Measurements from ENCODE around the gene RAB6D. TPM values are rescaled to one million over a fixed set of nuclear protein-coding genes. Genes with fewer than 3 reads are reported as not detected.
"Not testable (repeated sequence)": the region's sequence is repeated elsewhere in the genome, so short reads cannot be mapped to it uniquely, and the experiment has no call there.

Gene RAB6D
- total RNA-seq, 1 experiment from 2014 or later = not detected

GRCh38 chr2:131365452-131365851, 1.5 kb upstream of the RAB6D start:
- intact Hi-C loops (cut with micrococcal nuclease) = no loop called here
- no TSS peak for BruUV-seq (replicated peaks)

GRCh38 chr2:131363213-131363612, 755 bp downstream of the RAB6D start:
- CTCF ChIA-PET; H3K4me1 Mint-ChIP-seq (ENCODE audit: insufficient read depth, unreplicated experiment); intact Hi-C loops (cut with micrococcal nuclease); DNase-seq (ENCODE audit: unreplicated experiment); POLR2A ChIA-PET; H3K4me3 Mint-ChIP-seq (ENCODE audit: unreplicated experiment); H3K36me3 Mint-ChIP-seq (ENCODE audit: insufficient read depth, unreplicated experiment); H3K27ac Mint-ChIP-seq (ENCODE audit: low read depth, unreplicated experiment); H3K9me3 Mint-ChIP-seq (ENCODE audit: unreplicated experiment); BruUV-seq (replicated peaks): not testable (repeated sequence)
- H3K27me3 Mint-ChIP-seq (ENCODE audit: insufficient read depth, unreplicated experiment) = peaks cover 63% of the 10 kb centered on the region

More at GRCh38 chr2:131365452-131365851, 1.5 kb upstream of the RAB6D start:
- H3K27ac Mint-ChIP-seq (ENCODE audit: low read depth, unreplicated experiment) = no peak overlapping the region
- DNase-seq (ENCODE audit: unreplicated experiment) = no peak
- no peak overlapping the region for H3K4me3 Mint-ChIP-seq (ENCODE audit: unreplicated experiment)
- H3K9me3 Mint-ChIP-seq (ENCODE audit: unreplicated experiment) = no peaks in the 10 kb centered on the region
- TF ChIP-seq CTCF (IDR thresholded peaks at IDR 0.05; ENCODE audit: unreplicated experiment) = no peak
- ChIA-PET POLR2A (no interaction called here), CTCF (no interaction called here)
- no peaks in the 10 kb centered on the region for H3K4me1 Mint-ChIP-seq (ENCODE audit: insufficient read depth, unreplicated experiment)
- H3K27me3 Mint-ChIP-seq (ENCODE audit: insufficient read depth, unreplicated experiment) = peaks cover 52% of the 10 kb centered on the region
- H3K36me3 Mint-ChIP-seq (ENCODE audit: insufficient read depth, unreplicated experiment) = no peaks in the 10 kb centered on the region

- CTCF ChIA-PET; H3K4me3 Mint-ChIP-seq (ENCODE audit: unreplicated experiment); intact Hi-C loops (cut with micrococcal nuclease); DNase-seq (ENCODE audit: unreplicated experiment); H3K27ac Mint-ChIP-seq (ENCODE audit: low read depth, unreplicated experiment); BruUV-seq (replicated peaks); H3K4me1 Mint-ChIP-seq (ENCODE audit: insufficient read depth, unreplicated experiment); POLR2A ChIA-PET; H3K9me3 Mint-ChIP-seq (ENCODE audit: unreplicated experiment); H3K36me3 Mint-ChIP-seq (ENCODE audit: insufficient read depth, unreplicated experiment): not testable (repeated sequence)
- H3K27me3 Mint-ChIP-seq (ENCODE audit: insufficient read depth, unreplicated experiment) = peaks cover 63% of the 10 kb centered on the region
Measured at GRCh38 chr2:131361773-131362172, 2.2 kb downstream of the RAB6D start.

- H3K4me3 Mint-ChIP-seq (ENCODE audit: unreplicated experiment); BruUV-seq (replicated peaks); H3K9me3 Mint-ChIP-seq (ENCODE audit: unreplicated experiment); DNase-seq (ENCODE audit: unreplicated experiment); POLR2A ChIA-PET; H3K4me1 Mint-ChIP-seq (ENCODE audit: insufficient read depth, unreplicated experiment); H3K36me3 Mint-ChIP-seq (ENCODE audit: insufficient read depth, unreplicated experiment); H3K27ac Mint-ChIP-seq (ENCODE audit: low read depth, unreplicated experiment); intact Hi-C loops (cut with micrococcal nuclease): not testable (repeated sequence)
- CTCF ChIA-PET = interaction anchor here (0.6 kb wide), 1 partner anchor 150 kb away, joined by 4 read pairs; no protein-coding TSS in a partner anchor
- peaks cover 31% of the 10 kb centered on the region for H3K27me3 Mint-ChIP-seq (ENCODE audit: insufficient read depth, unreplicated experiment)
Measured at GRCh38 chr2:131353167-131353697, 10.7 kb downstream of the RAB6D start.

DNA sequence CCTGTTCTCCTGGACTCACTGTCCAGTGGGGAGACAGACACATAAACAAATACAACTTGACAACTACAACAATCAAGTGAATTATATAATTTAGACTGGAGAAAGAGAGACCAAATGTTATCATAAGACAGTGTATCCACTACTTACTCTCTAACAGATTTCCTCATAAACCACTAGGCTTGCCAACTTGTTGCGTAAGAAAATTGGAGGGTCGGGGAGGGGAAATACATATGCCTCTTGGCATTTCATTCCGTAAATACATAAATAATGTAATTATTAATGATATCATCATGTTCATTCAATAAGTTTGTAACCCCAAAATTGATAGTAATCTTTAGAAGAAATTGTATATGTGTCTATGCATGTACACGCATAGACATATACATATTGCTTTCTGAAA, 14.9 kb downstream of the RAB6D start:
- no TSS peak for BruUV-seq (replicated peaks)
- Mint-ChIP-seq H3K9me3 (ENCODE audit: unreplicated experiment) (no peaks in the 10 kb centered on the region), H3K27ac (ENCODE audit: low read depth, unreplicated experiment) (no peak overlapping the region), H3K27me3 (ENCODE audit: insufficient read depth, unreplicated experiment) (peaks cover 55% of the 10 kb centered on the region), H3K4me3 (ENCODE audit: unreplicated experiment) (no peak overlapping the region), H3K36me3 (ENCODE audit: insufficient read depth, unreplicated experiment) (no peaks in the 10 kb centered on the region), H3K4me1 (ENCODE audit: insufficient read depth, unreplicated experiment) (no peaks in the 10 kb centered on the region)
- peak; percentile 11 for DNase-seq (ENCODE audit: unreplicated experiment)
- intact Hi-C loops (cut with micrococcal nuclease) = no loop called here
- no peak for TF ChIP-seq CTCF (IDR thresholded peaks at IDR 0.05; ENCODE audit: unreplicated experiment)
- ChIA-PET POLR2A (no interaction called here), CTCF (no interaction called here)

GRCh38 chr2:131347035-131347434, 16.9 kb downstream of the RAB6D start:
- H3K27ac Mint-ChIP-seq (ENCODE audit: low read depth, unreplicated experiment); intact Hi-C loops (cut with micrococcal nuclease); H3K4me1 Mint-ChIP-seq (ENCODE audit: insufficient read depth, unreplicated experiment); POLR2A ChIA-PET; BruUV-seq (replicated peaks); H3K36me3 Mint-ChIP-seq (ENCODE audit: insufficient read depth, unreplicated experiment); H3K9me3 Mint-ChIP-seq (ENCODE audit: unreplicated experiment); DNase-seq (ENCODE audit: unreplicated experiment); H3K4me3 Mint-ChIP-seq (ENCODE audit: unreplicated experiment); CTCF ChIA-PET: not testable (repeated sequence)
- peaks cover 52% of the 10 kb centered on the region for H3K27me3 Mint-ChIP-seq (ENCODE audit: insufficient read depth, unreplicated experiment)

DNA sequence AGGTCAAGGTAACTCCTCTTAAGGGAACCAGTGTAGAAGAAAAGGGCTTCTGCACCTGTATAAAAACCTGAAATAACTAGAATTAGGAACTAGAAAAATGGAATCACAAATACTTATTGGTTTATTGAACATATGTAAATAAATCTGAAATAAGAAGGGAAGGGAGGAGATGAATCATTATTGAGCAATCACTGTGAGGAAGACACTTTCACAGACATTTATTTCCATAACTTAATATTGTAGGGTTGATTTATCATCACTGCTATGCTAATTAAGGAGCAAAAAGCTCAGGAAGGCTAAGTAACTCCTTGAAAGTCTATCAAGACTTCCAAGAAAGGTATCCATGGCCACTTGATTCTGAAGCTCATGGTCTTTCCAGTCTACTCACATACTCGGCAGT, 24.7 kb downstream of the RAB6D start:
- H3K4me3 Mint-ChIP-seq (ENCODE audit: unreplicated experiment); H3K36me3 Mint-ChIP-seq (ENCODE audit: insufficient read depth, unreplicated experiment); DNase-seq (ENCODE audit: unreplicated experiment); CTCF ChIA-PET; BruUV-seq (replicated peaks); H3K4me1 Mint-ChIP-seq (ENCODE audit: insufficient read depth, unreplicated experiment); POLR2A ChIA-PET; intact Hi-C loops (cut with micrococcal nuclease); H3K9me3 Mint-ChIP-seq (ENCODE audit: unreplicated experiment); H3K27ac Mint-ChIP-seq (ENCODE audit: low read depth, unreplicated experiment): not testable (repeated sequence)
- peaks cover 37% of the 10 kb centered on the region for H3K27me3 Mint-ChIP-seq (ENCODE audit: insufficient read depth, unreplicated experiment)

- CTCF ChIA-PET = interaction anchor here (0.6 to 3.9 kb wide), 3 partner anchors 181 to 415 kb away, joined by 3 to 22 read pairs (median 4); no protein-coding TSS in a partner anchor
- H3K36me3 Mint-ChIP-seq (ENCODE audit: insufficient read depth, unreplicated experiment); H3K4me3 Mint-ChIP-seq (ENCODE audit: unreplicated experiment); H3K9me3 Mint-ChIP-seq (ENCODE audit: unreplicated experiment); H3K4me1 Mint-ChIP-seq (ENCODE audit: insufficient read depth, unreplicated experiment); POLR2A ChIA-PET; BruUV-seq (replicated peaks); H3K27ac Mint-ChIP-seq (ENCODE audit: low read depth, unreplicated experiment): not testable (repeated sequence)
- intact Hi-C loops (cut with micrococcal nuclease) = loop anchor here (1.0 kb wide), 1 partner anchor 181 kb away; no protein-coding TSS in a partner anchor
- peak; percentile 54 for DNase-seq (ENCODE audit: unreplicated experiment)
- H3K27me3 Mint-ChIP-seq (ENCODE audit: insufficient read depth, unreplicated experiment) = peaks cover 40% of the 10 kb centered on the region
Measured at GRCh38 chr2:131335319-131335718, 28.6 kb downstream of the RAB6D start.

All from MCF 10A (cell line).